Activated T-helper 17 cell treated with anti-CD3 and anti-CD28 coated beads, Interleukin-2, amount 50 U/mL, for 72 hours (primary cell): ENCODE results near the gene QPCTL. TPM values are rescaled to one million over a fixed set of nuclear protein-coding genes. Genes with fewer than 3 reads are reported as not detected.

Experiments used
- ATAC-seq: fragments of 150-1000 bp; cut with Tn5 transposase; replicated peaks from 2 replicates; pipeline ENCODE4 v1.10.0; 2021; ENCODE audit warnings: mild to moderate bottlenecking, moderate library complexity
- H3K27ac Mint-ChIP-seq: one replicate; pipeline ENCODE4 v1.8.0; 2022; ENCODE audit warnings: mixed read lengths
- H3K27me3 Mint-ChIP-seq: one replicate; pipeline ENCODE4 v1.8.0; 2022; ENCODE audit warnings: mixed read lengths
- H3K36me3 Mint-ChIP-seq: one replicate; pipeline ENCODE4 v1.8.0; 2022; ENCODE audit warnings: low read depth, mild to moderate bottlenecking, mixed read lengths
- H3K4me1 Mint-ChIP-seq: one replicate; pipeline ENCODE4 v1.8.0; 2022; ENCODE audit warnings: mixed read lengths
- H3K4me3 Mint-ChIP-seq: one replicate; pipeline ENCODE4 v1.8.0; 2022; ENCODE audit warnings: mild to moderate bottlenecking, mixed read lengths
- H3K9me3 Mint-ChIP-seq: one replicate; pipeline ENCODE4 v1.8.0; 2022; ENCODE audit warnings: mixed read lengths
- total RNA-seq, 2 donors: library from RNA; stranded (reverse); gene quantifications; one replicate each; pipeline ENCODE4 v1.2.3, GENCODE V29; 2022

The QPCTL gene
- total RNA-seq, 2 donors from 2014 or later: 13.6 to 15.5 TPM

- H3K9me3 Mint-ChIP-seq: no peaks in the 10 kb centered on the region
These were observed 815 bp upstream of the QPCTL start, which contains the start of gene SNRPD2 for GRCh38 chr19:45691516-45692186. SNRPD2 (minus strand) TSS chr19:45691953; CDS start chr19:45691888, 65 bp downstream.

GRCh38 chr19:45693106-45693788, 781 bp downstream of the QPCTL start:
- no peak for ATAC-seq
- H3K27ac Mint-ChIP-seq: peak overlapping the region; percentile 97
- H3K4me3 Mint-ChIP-seq: peak overlapping the region; percentile 93
- H3K36me3 Mint-ChIP-seq: peaks cover 82% of the 10 kb centered on the region
- H3K27me3 Mint-ChIP-seq: no peaks in the 10 kb centered on the region
- H3K9me3 Mint-ChIP-seq: no peaks in the 10 kb centered on the region
- H3K4me1 Mint-ChIP-seq: peaks cover 10% of the 10 kb centered on the region

More at GRCh38 chr19:45691516-45692186, 815 bp upstream of the QPCTL start, which contains the start of gene SNRPD2:
- H3K4me1 Mint-ChIP-seq: peaks cover 5% of the 10 kb centered on the region
- peak within 1 kb of the TSS; percentile 93 for H3K4me3 Mint-ChIP-seq
- H3K27me3 Mint-ChIP-seq: no peaks in the 10 kb centered on the region
- peak; percentile 65 for ATAC-seq
- H3K27ac Mint-ChIP-seq: peak within 1 kb of the TSS; percentile 97
- peaks cover 82% of the 10 kb centered on the region for H3K36me3 Mint-ChIP-seq

GRCh38 chr19:45701676-45702075, 9.2 kb downstream of the QPCTL start:
- ATAC-seq: no peak
- H3K4me3 Mint-ChIP-seq: no peak overlapping the region
- H3K36me3 Mint-ChIP-seq: peaks cover 50% of the 10 kb centered on the region
- H3K27me3 Mint-ChIP-seq: no peaks in the 10 kb centered on the region
- H3K27ac Mint-ChIP-seq: no peak overlapping the region
- no peaks in the 10 kb centered on the region for H3K9me3 Mint-ChIP-seq
- H3K4me1 Mint-ChIP-seq: peaks cover 5% of the 10 kb centered on the region

- no peak overlapping the region for H3K27ac Mint-ChIP-seq
- H3K4me3 Mint-ChIP-seq: no peak overlapping the region
- peaks cover 51% of the 10 kb centered on the region for H3K36me3 Mint-ChIP-seq
These were observed 12.6 kb downstream of the QPCTL start for GRCh38 chr19:45705115-45705514.

GRCh38 chr19:45705710-45706415, 13.4 kb downstream of the QPCTL start:
- no peak overlapping the region for H3K4me3 Mint-ChIP-seq
- H3K9me3 Mint-ChIP-seq: no peaks in the 10 kb centered on the region

More at GRCh38 chr19:45705115-45705514, 12.6 kb downstream of the QPCTL start:
- H3K27me3 Mint-ChIP-seq: no peaks in the 10 kb centered on the region
- no peaks in the 10 kb centered on the region for H3K9me3 Mint-ChIP-seq
- H3K4me1 Mint-ChIP-seq: no peaks in the 10 kb centered on the region
- no peak for ATAC-seq

GRCh38 chr19:45710356-45711130, 18.1 kb downstream of the QPCTL start:
- ATAC-seq: no peak
- Mint-ChIP-seq H3K4me1 (peaks cover 6% of the 10 kb centered on the region), H3K27me3 (no peaks in the 10 kb centered on the region), H3K27ac (no peak overlapping the region), H3K4me3 (no peak overlapping the region), H3K9me3 (no peaks in the 10 kb centered on the region), H3K36me3 (peaks cover 43% of the 10 kb centered on the region)

More at GRCh38 chr19:45705710-45706415, 13.4 kb downstream of the QPCTL start:
- Mint-ChIP-seq H3K27me3 (no peaks in the 10 kb centered on the region), H3K4me1 (peaks cover 6% of the 10 kb centered on the region), H3K27ac (no peak overlapping the region), H3K36me3 (peaks cover 56% of the 10 kb centered on the region)
- ATAC-seq: no peak

- H3K4me1 Mint-ChIP-seq: peaks cover 17% of the 10 kb centered on the region
- peaks cover 51% of the 10 kb centered on the region for H3K36me3 Mint-ChIP-seq
- H3K27me3 Mint-ChIP-seq: no peaks in the 10 kb centered on the region
- H3K9me3 Mint-ChIP-seq: no peaks in the 10 kb centered on the region
- H3K4me3 Mint-ChIP-seq: no peak overlapping the region
- no peak for ATAC-seq
- H3K27ac Mint-ChIP-seq: no peak overlapping the region
These were observed 19.6 kb downstream of the QPCTL start for GRCh38 chr19:45711851-45712698.

- Mint-ChIP-seq H3K4me3 (no peak overlapping the region), H3K27me3 (no peaks in the 10 kb centered on the region), H3K4me1 (peaks cover 17% of the 10 kb centered on the region), H3K36me3 (peaks cover 56% of the 10 kb centered on the region), H3K9me3 (no peaks in the 10 kb centered on the region), H3K27ac (no peak overlapping the region)
- no peak for ATAC-seq
These were observed 20.2 kb downstream of the QPCTL start for GRCh38 chr19:45712699-45713067.

- Mint-ChIP-seq H3K27me3 (no peaks in the 10 kb centered on the region), H3K4me1 (peaks cover 17% of the 10 kb centered on the region), H3K4me3 (no peak overlapping the region), H3K36me3 (peaks cover 57% of the 10 kb centered on the region), H3K9me3 (no peaks in the 10 kb centered on the region), H3K27ac (no peak overlapping the region)
- ATAC-seq: no peak
These were observed 20.7 kb downstream of the QPCTL start for GRCh38 chr19:45713141-45713540.

GRCh38 chr19:45715139-45715538, 22.7 kb downstream of the QPCTL start:
- H3K4me1 Mint-ChIP-seq: peaks cover 28% of the 10 kb centered on the region
- no peak overlapping the region for H3K27ac Mint-ChIP-seq
- H3K9me3 Mint-ChIP-seq: no peaks in the 10 kb centered on the region

GRCh38 chr19:45716359-45717130, 24.1 kb downstream of the QPCTL start:
- ATAC-seq: no peak
- Mint-ChIP-seq H3K36me3 (peaks cover 53% of the 10 kb centered on the region), H3K27ac (peak overlapping the region; percentile 88), H3K4me3 (peak overlapping the region; percentile 84), H3K27me3 (no peaks in the 10 kb centered on the region), H3K4me1 (peaks cover 22% of the 10 kb centered on the region), H3K9me3 (no peaks in the 10 kb centered on the region)

More at GRCh38 chr19:45715139-45715538, 22.7 kb downstream of the QPCTL start:
- Mint-ChIP-seq H3K36me3 (peaks cover 56% of the 10 kb centered on the region), H3K4me3 (peak overlapping the region; percentile 84), H3K27me3 (no peaks in the 10 kb centered on the region)
- no peak for ATAC-seq

GRCh38 chr19:45717131-45717982, 24.9 kb downstream of the QPCTL start:
- peak; percentile 98 for ATAC-seq
- Mint-ChIP-seq H3K27me3 (no peaks in the 10 kb centered on the region), H3K27ac (peak overlapping the region; percentile 88)

More at GRCh38 chr19:45717131-45717982, 24.9 kb downstream of the QPCTL start:
- Mint-ChIP-seq H3K36me3 (peaks cover 55% of the 10 kb centered on the region), H3K4me3 (peak overlapping the region; percentile 84), H3K9me3 (no peaks in the 10 kb centered on the region), H3K4me1 (peaks cover 22% of the 10 kb centered on the region)
